ENCODE measurements around the gene RBM28. TPM values are rescaled to one million over a fixed set of nuclear protein-coding genes. Genes with fewer than 3 reads are reported as not detected.

RBM28 gene
- total and polyA plus RNA-seq, 10 of the 15 experiments (the other 5 are each of a cell fraction or from before 2014, with no cell fraction given) = 14.3 to 50.4 (median 32.8) TPM

- ChIA-PET SMC1A (ENCODE audit: uncharacterized antibody, unreplicated experiment) (no interaction called here), CTCF (interaction anchor here (1.0 kb wide), 1 partner anchor 71 kb away, joined by 3 read pairs; no protein-coding TSS in a partner anchor), RAD21 (ENCODE audit: unreplicated experiment) (no interaction called here), POLR2A (no interaction called here)
- ATAC-seq (no peak), FAIRE-seq (no peak), DNase-seq (ENCODE audit: low read depth, low spot score) (no peak)
- no TSS peak for BruUV-seq (replicated peaks)
- no peak for TF ChIP-seq SIX5 (IDR thresholded peaks at IDR 0.05; ENCODE audit: low read depth, low read length, severe bottlenecking)
- in situ Hi-C loops (cut with MboI) (no loop called here), intact Hi-C loops (cut with micrococcal nuclease; ENCODE audit: unreplicated experiment) (no loop called here)
- H3K9me3 ChIP-seq (replicated peaks; ENCODE audit: control insufficient read depth, insufficient read depth, low read length) = no peaks in the 10 kb centered on the region
- no peak overlapping the region for H3K27ac ChIP-seq (ENCODE audit: control insufficient read depth, insufficient read depth)
- H2AFZ ChIP-seq (ENCODE audit: control insufficient read depth, low read depth, low read length) = no peak overlapping the region
- H3K4me3 ChIP-seq = no peak overlapping the region
- H4K20me1 ChIP-seq (ENCODE audit: control insufficient read depth, insufficient read depth) = no peaks in the 10 kb centered on the region
- no peak overlapping the region for H3K4me2 ChIP-seq (ENCODE audit: control insufficient read depth, insufficient read depth)
- peaks cover 27 to 30% of the 10 kb centered on the region in 2 experiments; a peak in 3 of 4 replicates for H3K36me3 ChIP-seq (ENCODE audit: control insufficient read depth in 2 of 2, insufficient read depth in 2 of 2, low read length in 1 of 2)
- H3K79me2 ChIP-seq (ENCODE audit: control insufficient read depth, insufficient read depth, low read length) = no peaks in the 10 kb centered on the region
- WGBS (ENCODE audit: insufficient coverage, insufficient replicate concordance, low lambda C conversion rate, missing lambda C conversion rate) = 98% methylated on average over 5 of the region's 5 CpGs
- no peaks in the 10 kb centered on the region for H3K4me1 ChIP-seq (ENCODE audit: control insufficient read depth, insufficient read depth, low read length)
- no peak overlapping the region for H3K9ac ChIP-seq (ENCODE audit: control insufficient read depth, insufficient read depth, low read length)
- no peaks in the 10 kb centered on the region for H3K27me3 ChIP-seq (replicated peaks in 1 of 2; ENCODE audit: control insufficient read depth in 2 of 2, insufficient read depth in 2 of 2, low read length in 1 of 2)
Measured at GRCh38 chr7:128309976-128310375, 33.7 kb downstream of the RBM28 start.

- no peak for DNase-seq (ENCODE audit: low read depth, low spot score)
- intact Hi-C loops (cut with micrococcal nuclease; ENCODE audit: unreplicated experiment) = no loop called here
- CTCF ChIA-PET = interaction anchor here (1.0 kb wide), 1 partner anchor 72 kb away, joined by 3 read pairs; no protein-coding TSS in a partner anchor
- TF ChIP-seq PKNOX1 (IDR thresholded peaks at IDR 0.05) (no peak), HSF1 (IDR thresholded peaks at IDR 0.05; ENCODE audit: low read depth, low read length) (no peak), YY1 (IDR thresholded peaks at IDR 0.05; ENCODE audit: low read depth, low read length) (no peak), NFYB (IDR thresholded peaks at IDR 0.05; ENCODE audit: insufficient read depth, low read depth, low read length) (no peak), IRF3 (IDR thresholded peaks at IDR 0.05) (no peak), ZBTB11 (CRISPR knock-in tag; IDR thresholded peaks at IDR 0.05) (no peak), KLF5 (IDR thresholded peaks at IDR 0.05; ENCODE audit: partially characterized antibody) (no peak)
Measured at GRCh38 chr7:128309124-128309523, 34.6 kb downstream of the RBM28 start.

More at GRCh38 chr7:128309124-128309523, 34.6 kb downstream of the RBM28 start:
- Histone ChIP-seq H3K4me3 (no peak overlapping the region), H3K9me3 (replicated peaks; ENCODE audit: control insufficient read depth, insufficient read depth, low read length) (no peaks in the 10 kb centered on the region), H3K79me2 (ENCODE audit: control insufficient read depth, insufficient read depth, low read length) (no peaks in the 10 kb centered on the region), H3K27me3 (replicated peaks in 1 of 2; ENCODE audit: control insufficient read depth in 2 of 2, insufficient read depth in 2 of 2, low read length in 1 of 2) (no peaks in the 10 kb centered on the region), H3K4me2 (ENCODE audit: control insufficient read depth, insufficient read depth) (no peak overlapping the region), H3K9ac (ENCODE audit: control insufficient read depth, insufficient read depth, low read length) (no peak overlapping the region), H2AFZ (ENCODE audit: control insufficient read depth, low read depth, low read length) (no peak overlapping the region), H3K27ac (ENCODE audit: control insufficient read depth, insufficient read depth) (no peak overlapping the region), H3K36me3 (ENCODE audit: control insufficient read depth in 2 of 2, insufficient read depth in 2 of 2, low read length in 1 of 2) (peaks cover 24% of the 10 kb centered on the region in 2 experiments; a peak in 3 of 4 replicates), H3K4me1 (ENCODE audit: control insufficient read depth, insufficient read depth, low read length) (no peaks in the 10 kb centered on the region), H4K20me1 (ENCODE audit: control insufficient read depth, insufficient read depth) (no peaks in the 10 kb centered on the region)
- in situ Hi-C loops (cut with MboI) = no loop called here
- POLR2A ChIA-PET = no interaction called here
- ATAC-seq (no peak), FAIRE-seq (no peak)
- RAD21 ChIA-PET (ENCODE audit: unreplicated experiment) = no interaction called here
- WGBS (ENCODE audit: insufficient coverage, insufficient replicate concordance, low lambda C conversion rate, missing lambda C conversion rate) = 99% methylated on average over 6 of the region's 6 CpGs
- SMC1A ChIA-PET (ENCODE audit: uncharacterized antibody, unreplicated experiment) = no interaction called here
- no TSS peak for BruUV-seq (replicated peaks)
